ELR (cell line): ENCODE results near the gene PIEZO2.
"Not testable (repeated sequence)": the region's sequence is repeated elsewhere in the genome, so short reads cannot be mapped to it uniquely, and the experiment has no call there.

Experiments used
- DNase-seq: peaks from one replicate; pipeline ENCODE4 v3.0.0-alpha.2; 2015; ENCODE audit warnings: low read depth

PIEZO2 gene

GRCh38 chr18:10681581-10682367, 467.6 kb downstream of the PIEZO2 start:
- DNase-seq: peak; percentile 2

DNA sequence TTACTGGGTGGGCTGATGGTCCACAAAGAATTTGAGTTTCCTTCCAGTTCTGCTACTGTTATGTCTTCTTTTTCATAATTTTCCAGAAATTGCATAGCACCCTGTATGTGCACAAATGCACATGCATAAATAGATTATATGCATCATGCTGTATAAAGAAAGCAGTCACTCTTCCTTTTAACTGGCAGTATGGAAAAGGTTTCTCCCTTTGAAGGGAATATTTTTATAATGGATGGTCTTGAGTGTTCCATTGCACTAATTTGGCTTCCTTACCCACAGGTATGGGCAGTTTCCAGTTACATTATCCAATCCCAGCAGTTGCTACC, 469.1 kb downstream of the PIEZO2 start:
- DNase-seq: no peak

DNA sequence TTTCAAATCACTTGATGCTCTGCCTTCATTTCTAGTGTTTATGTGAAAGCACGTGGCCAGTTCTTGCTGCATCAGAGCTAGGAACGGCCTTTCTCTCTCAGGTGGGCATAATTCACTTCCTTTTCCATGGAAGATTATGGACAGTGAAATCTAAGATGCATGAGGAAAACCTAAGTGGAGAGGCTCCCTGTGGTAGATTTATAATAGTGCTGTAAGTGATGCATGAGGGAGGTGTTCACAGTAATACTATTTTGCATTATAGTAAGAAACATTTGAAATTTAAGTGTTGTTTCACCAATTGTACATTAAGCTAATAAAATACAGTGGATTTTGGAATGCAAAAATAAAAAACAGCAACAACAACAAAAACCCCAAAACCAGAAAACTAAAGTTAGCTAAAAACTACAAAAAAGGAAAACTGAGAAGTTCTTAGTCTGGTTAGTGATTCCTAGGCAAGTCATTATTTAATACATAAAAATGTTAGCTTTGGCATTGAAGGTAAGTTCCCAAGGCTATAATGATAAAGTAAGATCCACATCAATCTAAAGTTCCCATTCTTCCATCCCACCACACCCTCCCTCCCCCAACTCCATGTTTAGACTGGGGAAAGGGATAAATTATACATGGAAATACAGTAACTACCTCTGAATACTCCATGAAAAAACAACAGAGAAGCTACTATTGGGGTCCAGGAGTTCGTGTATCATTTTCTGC, 469.7 kb downstream of the PIEZO2 start:
- DNase-seq: no peak

GRCh38 chr18:10671441-10671840, 477.9 kb downstream of the PIEZO2 start:
- no peak for DNase-seq

DNA sequence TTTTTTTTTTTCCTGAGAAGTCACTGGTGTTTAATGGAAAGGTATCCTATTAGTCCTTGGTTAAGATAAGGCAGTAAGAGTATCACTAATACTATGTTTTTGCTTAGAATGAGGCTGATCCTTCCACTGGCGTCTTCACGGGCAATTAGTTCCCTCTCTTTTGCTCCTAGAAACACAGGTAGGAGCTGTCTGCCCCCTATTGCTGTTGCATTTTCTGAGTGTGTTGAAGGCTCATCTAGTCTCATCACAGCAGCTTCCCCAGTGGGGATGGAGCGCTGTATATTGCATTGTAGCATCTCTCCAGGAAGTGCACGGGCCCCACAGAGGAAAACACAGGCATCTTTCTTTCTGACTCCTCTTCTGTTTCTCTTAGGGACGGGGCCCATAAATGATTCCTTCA, 478.5 kb downstream of the PIEZO2 start:
- DNase-seq: no peak

- no peak for DNase-seq
These were observed 479.8 kb downstream of the PIEZO2 start for GRCh38 chr18:10669441-10670100.

DNA sequence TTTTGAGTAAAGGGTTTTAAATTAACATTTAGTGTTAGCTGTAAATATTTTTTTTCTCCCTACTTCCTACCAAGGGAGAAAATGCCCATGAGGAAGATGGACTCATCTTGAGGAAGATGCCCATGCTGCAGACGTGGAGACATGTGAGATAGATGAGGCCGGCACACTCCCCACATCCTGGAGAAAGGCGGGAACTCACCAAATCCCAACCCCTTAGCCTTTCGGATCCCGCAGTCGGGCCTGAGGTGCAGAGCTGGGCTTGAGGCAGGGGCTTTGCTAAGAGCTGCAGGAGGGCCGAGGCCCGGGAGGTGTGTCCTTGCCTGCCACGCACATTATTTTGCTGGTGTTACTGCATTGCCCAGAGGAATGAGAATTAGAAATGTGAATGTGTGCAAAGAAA, 485.6 kb downstream of the PIEZO2 start:
- no peak for DNase-seq

GRCh38 chr18:10661317-10661716, 488.1 kb downstream of the PIEZO2 start:
- peak; percentile 26 for DNase-seq

- DNase-seq: peak; percentile 1
These were observed 489.0 kb downstream of the PIEZO2 start for GRCh38 chr18:10660179-10660884.

DNA sequence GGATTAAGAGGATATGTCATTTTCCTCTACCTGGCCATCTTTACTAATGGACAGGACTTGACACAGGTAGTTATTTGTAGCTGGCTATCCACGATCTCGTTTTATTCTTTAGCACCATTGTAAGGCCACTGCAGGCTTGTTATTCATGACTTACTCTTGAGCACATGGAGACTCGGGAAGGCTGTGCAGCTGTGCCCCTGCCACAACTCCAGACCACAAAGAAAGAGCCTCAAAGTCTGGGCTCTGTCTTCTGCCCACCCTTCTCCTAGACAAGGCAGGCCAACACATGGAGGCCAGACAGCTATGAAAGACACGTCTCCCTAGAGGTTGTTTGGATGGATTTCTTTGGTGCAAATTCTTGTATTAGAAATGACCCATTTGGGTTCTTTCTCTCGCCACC, 489.8 kb downstream of the PIEZO2 start:
- DNase-seq: no peak

DNA sequence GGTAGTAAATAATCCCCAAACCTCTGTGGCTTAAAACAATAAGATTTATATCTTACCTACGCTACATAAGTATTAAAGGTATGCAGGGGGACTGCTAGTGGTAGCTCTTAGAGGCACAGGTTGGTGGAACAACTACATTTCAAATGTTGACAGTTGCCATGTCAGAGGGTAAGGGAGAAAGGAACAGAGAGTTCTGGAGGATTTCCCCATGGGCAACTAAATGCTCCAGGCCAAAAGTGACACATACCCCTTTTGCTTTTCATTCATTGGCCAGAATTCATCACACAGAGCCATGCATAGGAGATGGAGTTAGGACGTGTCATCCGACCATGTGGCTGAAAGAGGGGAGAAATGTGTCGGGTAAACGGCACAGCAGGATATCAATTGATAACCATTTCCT, 490.4 kb downstream of the PIEZO2 start:
- no peak for DNase-seq

- DNase-seq: not testable (repeated sequence)
These were observed 505.4 kb downstream of the PIEZO2 start for GRCh38 chr18:10644003-10644402.

GRCh38 chr18:10642915-10643524, 506.3 kb downstream of the PIEZO2 start:
- DNase-seq: not testable (repeated sequence)

- DNase-seq: not testable (repeated sequence)
These were observed 510.9 kb downstream of the PIEZO2 start for GRCh38 chr18:10638539-10638885.

GRCh38 chr18:10637858-10638538, 511.4 kb downstream of the PIEZO2 start:
- DNase-seq: not testable (repeated sequence)

GRCh38 chr18:10629076-10629475, 520.3 kb downstream of the PIEZO2 start:
- DNase-seq: not testable (repeated sequence)

- not testable (repeated sequence) for DNase-seq
These were observed 522.7 kb downstream of the PIEZO2 start for GRCh38 chr18:10626606-10627213.

DNA sequence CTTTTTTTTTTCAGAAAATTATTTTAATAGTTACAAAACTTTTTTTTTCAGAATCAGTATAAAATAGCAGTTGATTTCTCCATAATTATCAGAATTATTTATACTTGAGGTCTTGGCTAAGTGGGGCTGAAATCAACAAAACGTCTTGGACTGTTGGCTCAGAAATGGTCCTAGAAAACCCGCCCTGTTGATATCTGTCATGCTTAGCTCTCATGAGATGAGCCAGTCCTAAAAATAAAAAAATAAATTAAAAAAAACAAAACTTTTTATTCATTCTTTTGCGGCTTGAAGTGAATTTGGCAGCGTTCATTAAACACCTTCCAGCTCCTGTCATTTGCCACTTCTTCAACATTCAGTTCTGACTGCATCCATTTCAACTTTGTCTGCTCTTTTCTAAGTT, 525.8 kb downstream of the PIEZO2 start:
- not testable (repeated sequence) for DNase-seq

- not testable (repeated sequence) for DNase-seq
These were observed 526.4 kb downstream of the PIEZO2 start for GRCh38 chr18:10622982-10623381.

DNA sequence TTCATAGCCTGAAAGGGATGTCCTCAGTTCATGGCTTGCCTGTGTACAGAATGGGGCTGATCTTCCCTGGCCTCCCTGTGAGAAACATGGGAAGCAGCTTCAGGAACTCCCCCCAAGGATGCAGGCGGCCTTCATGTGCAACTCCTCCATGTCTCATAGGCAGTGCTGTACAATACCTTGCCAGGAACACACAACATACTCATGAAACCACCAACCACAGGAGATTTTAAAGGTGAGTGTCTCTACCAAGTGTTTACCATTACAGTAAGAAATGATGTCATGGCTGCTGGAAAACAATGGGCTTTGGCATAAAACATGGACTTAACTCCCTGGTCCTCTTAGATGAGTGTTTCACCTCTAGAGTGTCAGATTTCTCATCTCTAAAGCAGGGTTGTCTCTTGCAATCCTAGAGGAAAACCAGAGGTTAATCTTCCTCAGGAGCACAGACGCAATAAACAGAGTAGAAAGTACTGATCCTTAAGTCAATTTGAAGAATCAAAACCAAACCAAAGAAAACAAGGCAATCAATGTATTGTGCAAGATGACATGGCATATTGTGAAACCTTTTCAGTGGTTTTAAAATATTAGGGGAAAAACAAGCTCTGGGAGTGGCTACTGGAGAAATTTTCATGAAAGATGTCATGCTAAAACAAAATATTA, 528.6 kb downstream of the PIEZO2 start:
- DNase-seq: peak; percentile 1
